Activated CD4-positive, alpha-beta T cell treated with anti-CD3 and anti-CD28 coated beads, Interleukin-2, amount 10 ng/mL, durations not matched to agents 7 days and 5 days (primary cell): Measurements from ENCODE around the gene S100A14. TPM values are rescaled to one million over a fixed set of nuclear protein-coding genes. Genes with fewer than 3 reads are reported as not detected.
A peak's percentile ranks its signal among the peaks of the same experiment; 100 is the strongest.
"Not testable (repeated sequence)": the region's sequence is repeated elsewhere in the genome, so short reads cannot be mapped to it uniquely, and the experiment has no call there.

Source experiments
- CTCF ChIA-PET: fragments of 350-600 bp; sonication (Branson Sonifier 250); formaldehyde crosslinking; loops from one replicate; lab custom pipeline; 2021; ENCODE audit warnings: antibody characterized with exemption; lab: Charles Lee
- POLR2A ChIA-PET: fragments of 350-600 bp; sonication (Branson Sonifier 250); formaldehyde crosslinking; loops from one replicate; lab custom pipeline; 2021; ENCODE audit warnings: antibody characterized with exemption; lab: Charles Lee
- DNase-seq: peaks from one replicate; pipeline ENCODE4 v3.0.0-alpha.2; 2020
- H3K27ac Mint-ChIP-seq: one replicate; pipeline ENCODE4 v1.8.0; 2021; ENCODE audit warnings: mild to moderate bottlenecking, moderate library complexity, mixed read lengths
- H3K27me3 Mint-ChIP-seq: one replicate; pipeline ENCODE4 v1.8.0; 2021; ENCODE audit warnings: mixed read lengths
- H3K36me3 Mint-ChIP-seq: one replicate; pipeline ENCODE4 v1.8.0; 2021; ENCODE audit warnings: low read depth, mixed read lengths
- H3K4me1 Mint-ChIP-seq: one replicate; pipeline ENCODE4 v1.8.0; 2021; ENCODE audit warnings: mixed read lengths
- H3K4me3 Mint-ChIP-seq: one replicate; pipeline ENCODE4 v1.8.0; 2021; ENCODE audit warnings: mild to moderate bottlenecking, moderate library complexity, mixed read lengths
- H3K9me3 Mint-ChIP-seq: one replicate; pipeline ENCODE4 v1.8.0; 2021; ENCODE audit warnings: mixed read lengths
- total RNA-seq, 2 experiments: library from RNA; stranded (reverse); gene quantifications; one replicate each; pipeline ENCODE4 v1.2.3, GENCODE V29; 2021

S100A14 gene
- total RNA-seq, 2 experiments from 2014 or later: not detected

GRCh38 chr1:153649137-153649862, 33.2 kb upstream of the S100A14 start:
- Mint-ChIP-seq H3K27me3 (no peaks in the 10 kb centered on the region), H3K4me1 (peaks cover 50% of the 10 kb centered on the region), H3K27ac (peak overlapping the region; percentile 91), H3K9me3 (no peaks in the 10 kb centered on the region), H3K36me3 (peaks cover 33% of the 10 kb centered on the region), H3K4me3 (peak overlapping the region; percentile 20)
- ChIA-PET CTCF (interaction anchor here (0.8 to 1.2 kb wide), 3 partner anchors 14 to 140 kb away, joined by 3 to 4 read pairs (median 3); partner anchors contain the start of gene S100A13), POLR2A (interaction anchor here (1.9 kb wide), 1 partner anchor 16 kb away, joined by 7 read pairs; the partner anchor contains the start of gene CHTOP)
- peak; percentile 53 for DNase-seq

- H3K9me3 Mint-ChIP-seq: no peaks in the 10 kb centered on the region
- H3K4me3 Mint-ChIP-seq: no peak overlapping the region
- DNase-seq: no peak
- H3K4me1 Mint-ChIP-seq: peaks cover 59% of the 10 kb centered on the region
- no peaks in the 10 kb centered on the region for H3K27me3 Mint-ChIP-seq
- H3K27ac Mint-ChIP-seq: peak overlapping the region; percentile 54
- peaks cover 45% of the 10 kb centered on the region for H3K36me3 Mint-ChIP-seq
- POLR2A ChIA-PET: interaction anchor here (0.6 to 1.9 kb wide), 2 partner anchors 14 to 257 kb away, joined by 3 to 7 read pairs; partner anchors contain the start of gene CHTOP
- CTCF ChIA-PET: interaction anchor here (0.7 to 2.3 kb wide), 6 partner anchors 8 to 139 kb away, joined by 3 to 6 read pairs (median 4); partner anchors contain the start of gene S100A13
Observed at GRCh38 chr1:153648000-153648643, 32.0 kb upstream of the S100A14 start.

GRCh38 chr1:153647346-153647714, 31.2 kb upstream of the S100A14 start:
- Mint-ChIP-seq H3K9me3 (no peaks in the 10 kb centered on the region), H3K27me3 (no peaks in the 10 kb centered on the region), H3K27ac (no peak overlapping the region), H3K36me3 (peaks cover 52% of the 10 kb centered on the region), H3K4me3 (no peak overlapping the region), H3K4me1 (peaks cover 59% of the 10 kb centered on the region)
- ChIA-PET POLR2A (interaction anchor here (0.6 to 1.9 kb wide), 2 partner anchors 14 to 258 kb away, joined by 3 to 7 read pairs; partner anchors contain the start of gene CHTOP), CTCF (interaction anchor here (1.0 to 2.3 kb wide), 2 partner anchors 9 to 12 kb away, joined by 3 to 6 read pairs; no protein-coding TSS in a partner anchor)
- DNase-seq: no peak

GRCh38 chr1:153646672-153647345, 30.7 kb upstream of the S100A14 start:
- no peak for DNase-seq
- Mint-ChIP-seq H3K36me3 (peaks cover 58% of the 10 kb centered on the region), H3K4me3 (no peak overlapping the region), H3K27ac (peak overlapping the region; percentile 43), H3K4me1 (peaks cover 61% of the 10 kb centered on the region), H3K27me3 (no peaks in the 10 kb centered on the region), H3K9me3 (no peaks in the 10 kb centered on the region)
- ChIA-PET POLR2A (no interaction called here), CTCF (interaction anchor here (1.0 to 2.3 kb wide), 2 partner anchors 10 to 11 kb away, joined by 3 to 6 read pairs; no protein-coding TSS in a partner anchor)

GRCh38 chr1:153643816-153644215, 27.7 kb upstream of the S100A14 start:
- ChIA-PET POLR2A (interaction anchor here (1.8 kb wide), 1 partner anchor 10 kb away, joined by 5 read pairs; the partner anchor contains the start of gene CHTOP), CTCF (interaction anchor here (0.5 to 2.1 kb wide), 6 partner anchors 9 to 499 kb away, joined by 3 to 8 read pairs (median 4); partner anchors contain the start of genes CHTOP and S100A1)
- H3K4me3 Mint-ChIP-seq: no peak overlapping the region
- peaks cover 53% of the 10 kb centered on the region for H3K4me1 Mint-ChIP-seq
- no peak overlapping the region for H3K27ac Mint-ChIP-seq
- no peak for DNase-seq
- H3K36me3 Mint-ChIP-seq: peaks cover 76% of the 10 kb centered on the region
- no peaks in the 10 kb centered on the region for H3K9me3 Mint-ChIP-seq
- no peaks in the 10 kb centered on the region for H3K27me3 Mint-ChIP-seq

- Mint-ChIP-seq H3K4me1 (peaks cover 50% of the 10 kb centered on the region), H3K36me3 (peaks cover 82% of the 10 kb centered on the region), H3K9me3 (no peaks in the 10 kb centered on the region), H3K27me3 (no peaks in the 10 kb centered on the region), H3K27ac (no peak overlapping the region), H3K4me3 (no peak overlapping the region)
- POLR2A ChIA-PET: interaction anchor here (1.8 kb wide), 1 partner anchor 9 kb away, joined by 5 read pairs; the partner anchor contains the start of gene CHTOP
- CTCF ChIA-PET: interaction anchor here (1.2 to 2.1 kb wide), 5 partner anchors 9 to 111 kb away, joined by 3 to 8 read pairs (median 5); partner anchors contain the start of genes CHTOP and S100A1
- no peak for DNase-seq
Observed at GRCh38 chr1:153643100-153643499, 27.0 kb upstream of the S100A14 start.

GRCh38 chr1:153642161-153642560, 26.0 kb upstream of the S100A14 start:
- peaks cover 49% of the 10 kb centered on the region for H3K4me1 Mint-ChIP-seq

GRCh38 chr1:153640861-153641260, 24.7 kb upstream of the S100A14 start:
- ChIA-PET CTCF (interaction anchor here (1.1 to 2.7 kb wide), 2 partner anchors 11 to 130 kb away, joined by 6 to 7 read pairs; no protein-coding TSS in a partner anchor), POLR2A (no interaction called here)
- H3K9me3 Mint-ChIP-seq: no peaks in the 10 kb centered on the region
- H3K27me3 Mint-ChIP-seq: no peaks in the 10 kb centered on the region
- H3K36me3 Mint-ChIP-seq: peaks cover 83% of the 10 kb centered on the region
- no peak for DNase-seq
- H3K27ac Mint-ChIP-seq: no peak overlapping the region
- no peak overlapping the region for H3K4me3 Mint-ChIP-seq
- H3K4me1 Mint-ChIP-seq: peaks cover 48% of the 10 kb centered on the region

More at GRCh38 chr1:153642161-153642560, 26.0 kb upstream of the S100A14 start:
- H3K27ac Mint-ChIP-seq: no peak overlapping the region
- ChIA-PET POLR2A (no interaction called here), CTCF (interaction anchor here (1.1 kb wide), 1 partner anchor 131 kb away, joined by 6 read pairs; no protein-coding TSS in a partner anchor)
- no peak for DNase-seq
- no peaks in the 10 kb centered on the region for H3K9me3 Mint-ChIP-seq
- peaks cover 83% of the 10 kb centered on the region for H3K36me3 Mint-ChIP-seq
- H3K27me3 Mint-ChIP-seq: no peaks in the 10 kb centered on the region
- no peak overlapping the region for H3K4me3 Mint-ChIP-seq

GRCh38 chr1:153640213-153640612, 24.1 kb upstream of the S100A14 start:
- H3K9me3 Mint-ChIP-seq, H3K27ac Mint-ChIP-seq, H3K27me3 Mint-ChIP-seq, DNase-seq, H3K4me3 Mint-ChIP-seq, POLR2A ChIA-PET: not testable (repeated sequence)
- CTCF ChIA-PET: interaction anchor here (0.6 to 2.7 kb wide), 3 partner anchors 12 to 37 kb away, joined by 3 to 7 read pairs (median 5); partner anchors contain the start of gene S100A13
- peaks cover 45% of the 10 kb centered on the region for H3K4me1 Mint-ChIP-seq
- peaks cover 79% of the 10 kb centered on the region for H3K36me3 Mint-ChIP-seq

- peaks cover 41% of the 10 kb centered on the region for H3K4me1 Mint-ChIP-seq
- no peaks in the 10 kb centered on the region for H3K9me3 Mint-ChIP-seq
- H3K27me3 Mint-ChIP-seq: no peaks in the 10 kb centered on the region
- H3K4me3 Mint-ChIP-seq: no peak overlapping the region
- DNase-seq: no peak
- ChIA-PET POLR2A (no interaction called here), CTCF (interaction anchor here (1.5 to 2.7 kb wide), 2 partner anchors 12 to 13 kb away, joined by 5 to 7 read pairs; partner anchors contain the start of gene S100A13)
- H3K27ac Mint-ChIP-seq: no peak overlapping the region
- H3K36me3 Mint-ChIP-seq: peaks cover 76% of the 10 kb centered on the region
Observed at GRCh38 chr1:153639280-153639679, 23.2 kb upstream of the S100A14 start.

- ChIA-PET POLR2A (interaction anchor here (0.6 kb wide), 1 partner anchor 123 kb away, joined by 3 read pairs; no protein-coding TSS in a partner anchor), CTCF (interaction anchor here (1.1 to 2.7 kb wide), 3 partner anchors 11 to 105 kb away, joined by 3 to 7 read pairs (median 3); partner anchors contain the start of gene S100A13)
- no peak for DNase-seq
- H3K4me3 Mint-ChIP-seq: no peak overlapping the region
- H3K9me3 Mint-ChIP-seq: no peaks in the 10 kb centered on the region
- no peaks in the 10 kb centered on the region for H3K27me3 Mint-ChIP-seq
- peaks cover 39% of the 10 kb centered on the region for H3K4me1 Mint-ChIP-seq
- H3K27ac Mint-ChIP-seq: no peak overlapping the region
- peaks cover 66% of the 10 kb centered on the region for H3K36me3 Mint-ChIP-seq
Observed at GRCh38 chr1:153638261-153638660, 22.1 kb upstream of the S100A14 start.
